GM12874 (cell line): Measurements from ENCODE around the gene COPS8.

Experiments used
- CTCF ChIP-seq: IDR thresholded peaks from 2 replicates; pipeline ENCODE4 v1.5.1; 2011; ENCODE audit warnings: low read depth, mild to moderate bottlenecking, control low read depth, low read length, moderate library complexity; ENCODE audit not compliant: insufficient read depth

COPS8 gene

GRCh38 chr2:237085248-237086221 lies at the start of gene COPS8:
TSS of gene COPS8 (plus strand) at chr2:237085889. CDS start at chr2:237085965, 76 bp downstream.
- no peak for TF ChIP-seq CTCF

- no peak for TF ChIP-seq CTCF
These were observed 46.2 kb upstream of the COPS8 start for GRCh38 chr2:237039301-237040031.

GRCh38 chr2:237041231-237041630 lies 44.5 kb upstream of the COPS8 start:
- TF ChIP-seq CTCF: no peak

- no peak for TF ChIP-seq CTCF
These were observed 43.6 kb upstream of the COPS8 start for GRCh38 chr2:237042101-237042500.

GRCh38 chr2:237043866-237044265 lies 41.8 kb upstream of the COPS8 start:
- TF ChIP-seq CTCF: no peak

- TF ChIP-seq CTCF: no peak
These were observed 41.4 kb upstream of the COPS8 start for GRCh38 chr2:237044281-237044680.

- no peak for TF ChIP-seq CTCF
These were observed 40.2 kb upstream of the COPS8 start for GRCh38 chr2:237045449-237045848.
